Neural cell (in vitro differentiated cells): Measurements from ENCODE around the gene RSBN1. TPM values are rescaled to one million over a fixed set of nuclear protein-coding genes. Genes with fewer than 3 reads are reported as not detected.
"Not testable (repeated sequence)": the region's sequence is repeated elsewhere in the genome, so short reads cannot be mapped to it uniquely, and the experiment has no call there.

Experiments used
- H2AFZ ChIP-seq: fragments of 200-600, 300-800 bp; sonication (generic), shearing (Covaris generic); 2 replicates; pipeline ENCODE4 v1.6.0; 2014; ENCODE audit warnings: low read depth, mild to moderate bottlenecking, antibody characterized with exemption, low read length, moderate library complexity
- H3F3A ChIP-seq: fragments of 200-600 bp; shearing (Covaris generic); 2 replicates; pipeline ENCODE4 v1.6.1; 2016; ENCODE audit warnings: mild to moderate bottlenecking, moderate library complexity, mixed read lengths, antibody characterized with exemption, low read length; ENCODE audit not compliant: insufficient read depth, poor library complexity, severe bottlenecking
- H3K27ac ChIP-seq: fragments of 200-600, 300-800 bp; sonication (generic), shearing (Covaris generic); 2 replicates; pipeline ENCODE4 v1.5.1; 2014; ENCODE audit warnings: mild to moderate bottlenecking, low read length, moderate library complexity
- H3K27me3 ChIP-seq: fragments of 300-800, 200-600 bp; sonication (generic), shearing (Covaris generic); 2 replicates; pipeline ENCODE4 v1.6.0; 2014; ENCODE audit warnings: mild to moderate bottlenecking, low read depth, low read length, moderate library complexity; ENCODE audit not compliant: insufficient read depth
- H3K36me3 ChIP-seq: fragments of 300-800, 200-600 bp; sonication (generic), shearing (Covaris generic); 2 replicates; pipeline ENCODE4 v1.5.1; 2014; ENCODE audit warnings: mild to moderate bottlenecking, antibody characterized with exemption, low read length, moderate library complexity; ENCODE audit not compliant: insufficient read depth
- H3K4me2 ChIP-seq: fragments of 300-800, 200-600 bp; sonication (generic), shearing (Covaris generic); 2 replicates; pipeline ENCODE4 v1.6.0; 2014; ENCODE audit warnings: mild to moderate bottlenecking, low read length
- H3K4me3 ChIP-seq: fragments of 300-800, 200-600 bp; sonication (generic), shearing (Covaris generic); 2 replicates; pipeline ENCODE4 v1.5.1; 2014; ENCODE audit warnings: mild to moderate bottlenecking, low read length, moderate library complexity
- H3K79me2 ChIP-seq: fragments of 200-600 bp; shearing (Covaris generic); replicated peaks from 2 replicates; pipeline ENCODE4 v1.6.0; 2014; ENCODE audit warnings: mild to moderate bottlenecking, low read length, moderate library complexity; ENCODE audit not compliant: insufficient read depth
- H3K9ac ChIP-seq: fragments of 300-800, 200-600 bp; sonication (generic), shearing (Covaris generic); 2 replicates; pipeline ENCODE4 v1.6.1; 2016; ENCODE audit warnings: mild to moderate bottlenecking, low read length, mixed read lengths
- H3K9me2 ChIP-seq: fragments of 200-600 bp; shearing (Covaris generic); 2 replicates; pipeline ENCODE4 v1.6.1; 2016; ENCODE audit warnings: mild to moderate bottlenecking, low read length, mixed read lengths; ENCODE audit not compliant: insufficient read depth
- H3K9me3 ChIP-seq: fragments of 200-600, 300-800 bp; sonication (generic), shearing (Covaris generic); 2 replicates; pipeline ENCODE4 v1.6.1; 2016; ENCODE audit warnings: mild to moderate bottlenecking, mixed run types, low read length, moderate library complexity, mixed read lengths
- H4K20me1 ChIP-seq: fragments of 200-600 bp; shearing (Covaris generic); 2 replicates; pipeline ENCODE4 v1.6.1; 2016; ENCODE audit warnings: mild to moderate bottlenecking, mixed run types; ENCODE audit not compliant: insufficient read depth
- CTCF ChIP-seq: fragments of 450-650 bp; IDR thresholded peaks from 2 replicates; pipeline ENCODE4 v1.5.1; 2014; ENCODE audit warnings: antibody characterized with exemption, mild to moderate bottlenecking, moderate library complexity; ENCODE audit not compliant: poor library complexity, severe bottlenecking
- EP300 ChIP-seq: fragments of 450-650 bp; conservative IDR thresholded peaks from 2 replicates; pipeline ENCODE4 v1.6.1; 2014; ENCODE audit warnings: antibody characterized with exemption, mild to moderate bottlenecking, moderate library complexity; ENCODE audit not compliant: poor library complexity, severe bottlenecking
- EZH2 ChIP-seq: fragments of 200-600, 300-800 bp; shearing (Covaris generic), sonication (generic); IDR thresholded peaks from 2 replicates; pipeline ENCODE4 v1.6.1; 2014; ENCODE audit warnings: antibody characterized with exemption, low read length, borderline replicate concordance, mild to moderate bottlenecking; ENCODE audit not compliant: insufficient read depth, poor library complexity, severe bottlenecking
- MXI1 ChIP-seq: fragments of 450-650 bp; conservative IDR thresholded peaks from 2 replicates; pipeline ENCODE4 v1.6.1; 2014; ENCODE audit warnings: antibody characterized with exemption, mild to moderate bottlenecking; ENCODE audit not compliant: poor library complexity, severe bottlenecking
- POLR2AphosphoS5 ChIP-seq: IDR thresholded peaks from 2 replicates; pipeline ENCODE4 v1.6.1; 2012
- RAD21 ChIP-seq: fragments of 450-650 bp; conservative IDR thresholded peaks from 2 replicates; pipeline ENCODE4 v1.6.1; 2014; ENCODE audit warnings: antibody characterized with exemption, mild to moderate bottlenecking, moderate library complexity
- REST ChIP-seq: IDR thresholded peaks from 2 replicates; pipeline ENCODE4 v1.6.1; 2012; ENCODE audit warnings: borderline replicate concordance
- SMC3 ChIP-seq: fragments of 450-650 bp; conservative IDR thresholded peaks from 2 replicates; pipeline ENCODE4 v1.6.1; 2014; ENCODE audit warnings: antibody characterized with exemption, mild to moderate bottlenecking, moderate library complexity; ENCODE audit not compliant: poor library complexity
- TAF1 ChIP-seq: IDR thresholded peaks from 2 replicates; pipeline ENCODE4 v1.6.1; 2012; ENCODE audit warnings: low read depth
- polyA plus RNA-seq: library from polyadenylated mRNA; depleted of rRNA; stranded (reverse); fragments of >200 nt; gene quantifications from 2 replicates; pipeline ENCODE4 v1.2.3, GENCODE V29; 2014

Gene RSBN1
- polyA plus RNA-seq, 1 donor from 2014 or later: 33.7 TPM

GRCh38 chr1:113855630-113856400 is 43.5 kb upstream of the RSBN1 start:
- Histone ChIP-seq H3F3A (no peaks in the 10 kb centered on the region), H2AFZ (no peak overlapping the region)
- TF ChIP-seq MXI1 (no peak), POLR2AphosphoS5 (no peak), RAD21 (no peak), CTCF (no peak), EP300 (no peak), TAF1 (no peak), EZH2 (no peak)

GRCh38 chr1:113854234-113854633 is 42.0 kb upstream of the RSBN1 start:
- H3K4me3 ChIP-seq: no peak overlapping the region
- no peaks in the 10 kb centered on the region for H3K9me3 ChIP-seq
- H2AFZ ChIP-seq: no peak overlapping the region
- H3K4me2 ChIP-seq: no peak overlapping the region
- no peaks in the 10 kb centered on the region for H3K9me2 ChIP-seq
- TF ChIP-seq POLR2AphosphoS5: no peak
- no peak for TF ChIP-seq RAD21
- no peak for TF ChIP-seq CTCF
- TF ChIP-seq MXI1: no peak
- no peak for TF ChIP-seq REST
- TF ChIP-seq EZH2: no peak
- TF ChIP-seq SMC3: no peak
- TF ChIP-seq EP300: no peak
- TF ChIP-seq TAF1: no peak
- H3K27ac ChIP-seq: no peak overlapping the region
- H4K20me1 ChIP-seq: no peaks in the 10 kb centered on the region
- H3K79me2 ChIP-seq: no peaks in the 10 kb centered on the region
- H3K9ac ChIP-seq: no peak overlapping the region
- no peaks in the 10 kb centered on the region for H3K36me3 ChIP-seq
- H3F3A ChIP-seq: no peaks in the 10 kb centered on the region
- no peaks in the 10 kb centered on the region for H3K27me3 ChIP-seq

More at GRCh38 chr1:113855630-113856400, 43.5 kb upstream of the RSBN1 start:
- no peaks in the 10 kb centered on the region for H3K79me2 ChIP-seq
- H3K36me3 ChIP-seq: no peaks in the 10 kb centered on the region
- no peaks in the 10 kb centered on the region for H3K9me2 ChIP-seq
- H3K27me3 ChIP-seq: no peaks in the 10 kb centered on the region
- no peak overlapping the region for H3K9ac ChIP-seq
- no peak overlapping the region for H3K27ac ChIP-seq
- H3K4me2 ChIP-seq: no peak overlapping the region
- no peaks in the 10 kb centered on the region for H3K9me3 ChIP-seq
- no peaks in the 10 kb centered on the region for H4K20me1 ChIP-seq
- H3K4me3 ChIP-seq: no peak overlapping the region

GRCh38 chr1:113852694-113853093 is 40.4 kb upstream of the RSBN1 start:
- not testable (repeated sequence) for H3K9ac ChIP-seq, H4K20me1 ChIP-seq, H3K4me3 ChIP-seq, H3K27me3 ChIP-seq, H3K79me2 ChIP-seq, H3K4me2 ChIP-seq, H3K9me2 ChIP-seq, H3F3A ChIP-seq, H3K9me3 ChIP-seq, H2AFZ ChIP-seq, H3K27ac ChIP-seq, H3K36me3 ChIP-seq
